HepG2 (cell line): Measurements from ENCODE around the gene FGFR3. TPM values are rescaled to one million over a fixed set of nuclear protein-coding genes. Genes with fewer than 3 reads are reported as not detected.

Experiments used
- ARNT2 ChIP-seq: sonication (generic); formaldehyde crosslinking; IDR thresholded peaks from 2 replicates; pipeline ENCODE4 v1.8.0; 2022; ENCODE audit warnings: mild to moderate bottlenecking, low read depth, missing genetic modification reagents, moderate library complexity
- BCL6 ChIP-seq: IDR thresholded peaks from 2 replicates; pipeline ENCODE4 v1.6.1; 2016; ENCODE audit warnings: missing genetic modification reagents, missing compliant biosample characterization
- GATAD2A ChIP-seq: IDR thresholded peaks from 2 replicates; pipeline ENCODE4 v1.6.1; 2016
- KAT8 ChIP-seq: IDR thresholded peaks from 2 replicates; pipeline ENCODE4 v1.6.1; 2016; ENCODE audit warnings: missing genetic modification reagents, missing compliant biosample characterization
- KLF16 ChIP-seq, 2 experiments: sonication (generic) in 1 of 2; formaldehyde crosslinking in 1 of 2; IDR thresholded peaks; 2 replicates each; pipeline versions ENCODE4 v1.6.1 to v1.8.0; 2016 to 2023; ENCODE audit warnings: missing genetic modification reagents in 2 of 2, missing compliant biosample characterization in 1 of 2
- LRRFIP1 ChIP-seq: sonication (generic); formaldehyde crosslinking; conservative IDR thresholded peaks from 2 replicates; pipeline ENCODE4 v1.4.0; 2020; ENCODE audit warnings: missing genetic modification reagents
- MAFK ChIP-seq, 2 experiments: IDR thresholded peaks in 1 of 2; conservative IDR thresholded peaks in 1 of 2; 2 replicates each; pipeline ENCODE4 v1.6.1; 2011; ENCODE audit warnings: improper control_type of control experiment in 2 of 2, low read length in 2 of 2
- MXD4 ChIP-seq: IDR thresholded peaks from 2 replicates; pipeline ENCODE4 v1.6.1; 2016; ENCODE audit warnings: mild to moderate bottlenecking, missing biosample characterization, missing genetic modification reagents
- PHF8 ChIP-seq: sonication (generic); formaldehyde crosslinking; IDR thresholded peaks from 2 replicates; pipeline ENCODE4 v1.5.0; 2020; ENCODE audit warnings: missing genetic modification reagents
- POLR2A ChIP-seq, 2 experiments: IDR thresholded peaks; 2 replicates each; pipeline ENCODE4 v1.6.1; 2011; ENCODE audit warnings: low read depth in 2 of 2, low read length in 2 of 2, mild to moderate bottlenecking in 1 of 2, moderate library complexity in 1 of 2; ENCODE audit not compliant: insufficient read depth in 1 of 2
- SNAI1 ChIP-seq: sonication (generic); formaldehyde crosslinking; IDR thresholded peaks from 2 replicates; pipeline ENCODE4 v1.5.0; 2020; ENCODE audit warnings: mild to moderate bottlenecking, missing genetic modification reagents, borderline replicate concordance
- SNRNP70 ChIP-seq: fragments of 200-400 bp; formaldehyde crosslinking; IDR thresholded peaks from 2 replicates; pipeline ENCODE4 v1.6.1; 2017; ENCODE audit warnings: mild to moderate bottlenecking, low read depth, low read length, moderate library complexity
- TBX2 ChIP-seq: sonication (generic); formaldehyde crosslinking; IDR thresholded peaks from 2 replicates; pipeline ENCODE4 v1.5.0; 2020; ENCODE audit warnings: missing genetic modification reagents, mild to moderate bottlenecking, borderline replicate concordance
- ZFP90 ChIP-seq: sonication (generic); formaldehyde crosslinking; IDR thresholded peaks from 2 replicates; pipeline ENCODE4 v1.8.0; 2022; ENCODE audit warnings: missing genetic modification reagents, mild to moderate bottlenecking, inconsistent platforms, borderline replicate concordance
- ZNF224 ChIP-seq: sonication (generic); formaldehyde crosslinking; IDR thresholded peaks from 2 replicates; pipeline ENCODE4 v1.5.0; 2020; ENCODE audit warnings: mild to moderate bottlenecking, missing genetic modification reagents
- ZNF350 ChIP-seq: sonication (generic); formaldehyde crosslinking; IDR thresholded peaks from 2 replicates; pipeline ENCODE4 v1.4.0; 2020; ENCODE audit warnings: mild to moderate bottlenecking, low read depth, missing genetic modification reagents, borderline replicate concordance
- ZNF572 ChIP-seq: sonication (generic); formaldehyde crosslinking; IDR thresholded peaks from 2 replicates; pipeline ENCODE4 v1.5.1; 2020; ENCODE audit warnings: mild to moderate bottlenecking, missing genetic modification reagents
- ZNF577 ChIP-seq: sonication (generic); formaldehyde crosslinking; IDR thresholded peaks from 2 replicates; pipeline ENCODE4 v1.4.0; 2020; ENCODE audit warnings: mild to moderate bottlenecking, low read depth, missing genetic modification reagents, borderline replicate concordance
- polyA plus RNA-seq, 8 experiments: library from polyadenylated mRNA; depleted of rRNA in 3 of 8; stranded (reverse) in 7 of 8; unstranded in 1 of 8; fragments of >200 nt; fragmentation: Illumina TruSeq in 4 of 8; extraction: Trizol in 4 of 8; gene quantifications; 2 replicates each; pipeline versions ENCODE4 v1.2.1 to v1.2.3, GENCODE V29; 2011 to 2016; ENCODE audit warnings: low read depth in 4 of 8, missing spikeins in 1 of 8, mixed read lengths in 1 of 8; ENCODE audit not compliant: insufficient read depth in 1 of 8
- total RNA-seq, 5 experiments: library from RNA; depleted of rRNA; stranded (reverse); fragments of >200 nt; fragmentation: Illumina TruSeq; extraction: Trizol; gene quantifications; 2 replicates each; pipeline ENCODE4 v1.2.3, GENCODE V29; 2016; ENCODE audit warnings: low read depth in 1 of 5
- TF ChIP-seq, protein P1 (sequence below): sonication (generic); formaldehyde crosslinking; IDR thresholded peaks from 2 replicates; pipeline ENCODE4 v1.4.0; 2020; ENCODE audit warnings: missing genetic modification reagents, borderline replicate concordance
- TF ChIP-seq, protein P2 (sequence below): sonication (generic); formaldehyde crosslinking; IDR thresholded peaks from 2 replicates; pipeline ENCODE4 v1.5.0; 2020; ENCODE audit warnings: missing genetic modification reagents
- TF ChIP-seq, protein P3 (sequence below): sonication (generic); formaldehyde crosslinking; IDR thresholded peaks from 2 replicates; pipeline ENCODE4 v1.4.0; 2020; ENCODE audit warnings: missing genetic modification reagents

FGFR3 gene
- total and polyA plus RNA-seq, 2 of the 13 experiments (the other 11 are each of a cell fraction or from before 2014, with no cell fraction given): 103 to 109 TPM

GRCh38 chr4:1784789-1785591 is 8.1 kb upstream of the FGFR3 start (continued):
- TF ChIP-seq TBX2 (CRISPR knock-in tag) (peak; percentile 76), PHF8 (CRISPR knock-in tag) (peak; percentile 65), ZNF224 (peak; percentile 64; the same call in 1 of the 2 replicates), MAFK (conservative IDR thresholded peaks at IDR 0.05 in 1 of 2, IDR thresholded peaks at IDR 0.05 in 1 of 2; ENCODE audit: low read length in 2 of 2) (no peak), ARNT2 (CRISPR knock-in tag) (peak; percentile 62), KAT8 (CRISPR knock-in tag) (peak; percentile 50; the same call in 1 of the 2 replicates), ZFP90 (CRISPR knock-in tag) (peak; percentile 54; the same call in 1 of the 2 replicates), SNAI1 (CRISPR knock-in tag) (no peak), GATAD2A (CRISPR knock-in tag) (peak; percentile 72), ZNF572 (CRISPR knock-in tag) (no peak), ZNF350 (CRISPR knock-in tag) (peak; percentile 83; the same call in 1 of the 2 replicates), KLF16 (CRISPR knock-in tag; IDR thresholded peaks at IDR 0.05) (no peak), BCL6 (peak; percentile 70), LRRFIP1 (CRISPR knock-in tag) (no peak), SNRNP70 (no peak), POLR2A (IDR thresholded peaks at IDR 0.05; ENCODE audit: insufficient read depth in 1 of 2, low read depth in 2 of 2, low read length in 2 of 2) (no peak), MXD4 (peak; percentile 53; the same call in 1 of the 2 replicates), ZNF577 (no peak)
- TF ChIP-seq, protein P1, sequence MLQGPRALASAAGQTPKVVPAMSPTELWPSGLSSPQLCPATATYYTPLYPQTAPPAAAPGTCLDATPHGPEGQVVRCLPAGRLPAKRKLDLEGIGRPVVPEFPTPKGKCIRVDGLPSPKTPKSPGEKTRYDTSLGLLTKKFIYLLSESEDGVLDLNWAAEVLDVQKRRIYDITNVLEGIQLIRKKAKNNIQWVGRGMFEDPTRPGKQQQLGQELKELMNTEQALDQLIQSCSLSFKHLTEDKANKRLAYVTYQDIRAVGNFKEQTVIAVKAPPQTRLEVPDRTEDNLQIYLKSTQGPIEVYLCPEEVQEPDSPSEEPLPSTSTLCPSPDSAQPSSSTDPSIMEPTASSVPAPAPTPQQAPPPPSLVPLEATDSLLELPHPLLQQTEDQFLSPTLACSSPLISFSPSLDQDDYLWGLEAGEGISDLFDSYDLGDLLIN (CRISPR knock-in tag): 0 out of 2 replicates have a peak, but pooled peaks have one; percentile 40
- TF ChIP-seq, protein P2, sequence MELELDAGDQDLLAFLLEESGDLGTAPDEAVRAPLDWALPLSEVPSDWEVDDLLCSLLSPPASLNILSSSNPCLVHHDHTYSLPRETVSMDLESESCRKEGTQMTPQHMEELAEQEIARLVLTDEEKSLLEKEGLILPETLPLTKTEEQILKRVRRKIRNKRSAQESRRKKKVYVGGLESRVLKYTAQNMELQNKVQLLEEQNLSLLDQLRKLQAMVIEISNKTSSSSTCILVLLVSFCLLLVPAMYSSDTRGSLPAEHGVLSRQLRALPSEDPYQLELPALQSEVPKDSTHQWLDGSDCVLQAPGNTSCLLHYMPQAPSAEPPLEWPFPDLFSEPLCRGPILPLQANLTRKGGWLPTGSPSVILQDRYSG (CRISPR knock-in tag): no peak
- TF ChIP-seq, protein P3, sequence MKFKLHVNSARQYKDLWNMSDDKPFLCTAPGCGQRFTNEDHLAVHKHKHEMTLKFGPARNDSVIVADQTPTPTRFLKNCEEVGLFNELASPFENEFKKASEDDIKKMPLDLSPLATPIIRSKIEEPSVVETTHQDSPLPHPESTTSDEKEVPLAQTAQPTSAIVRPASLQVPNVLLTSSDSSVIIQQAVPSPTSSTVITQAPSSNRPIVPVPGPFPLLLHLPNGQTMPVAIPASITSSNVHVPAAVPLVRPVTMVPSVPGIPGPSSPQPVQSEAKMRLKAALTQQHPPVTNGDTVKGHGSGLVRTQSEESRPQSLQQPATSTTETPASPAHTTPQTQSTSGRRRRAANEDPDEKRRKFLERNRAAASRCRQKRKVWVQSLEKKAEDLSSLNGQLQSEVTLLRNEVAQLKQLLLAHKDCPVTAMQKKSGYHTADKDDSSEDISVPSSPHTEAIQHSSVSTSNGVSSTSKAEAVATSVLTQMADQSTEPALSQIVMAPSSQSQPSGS: peak; percentile 36; the same call in 1 of the 2 replicates
